A549 treated with CpdA at 1 μM for 4 hours (cell line): ENCODE measurements around the gene SLC1A3. TPM values are rescaled to one million over a fixed set of nuclear protein-coding genes. Genes with fewer than 3 reads are reported as not detected.

Source experiments
- total RNA-seq: library from RNA; stranded (reverse); fragments of 200-300 nt; extraction: Qiagen RNA extraction; gene quantifications from 5 replicates; pipeline ENCODE4 v1.2.3, GENCODE V29; 2022; ENCODE audit warnings: low read depth

The SLC1A3 gene
- not detected in 5 replicates for total RNA-seq

DNA sequence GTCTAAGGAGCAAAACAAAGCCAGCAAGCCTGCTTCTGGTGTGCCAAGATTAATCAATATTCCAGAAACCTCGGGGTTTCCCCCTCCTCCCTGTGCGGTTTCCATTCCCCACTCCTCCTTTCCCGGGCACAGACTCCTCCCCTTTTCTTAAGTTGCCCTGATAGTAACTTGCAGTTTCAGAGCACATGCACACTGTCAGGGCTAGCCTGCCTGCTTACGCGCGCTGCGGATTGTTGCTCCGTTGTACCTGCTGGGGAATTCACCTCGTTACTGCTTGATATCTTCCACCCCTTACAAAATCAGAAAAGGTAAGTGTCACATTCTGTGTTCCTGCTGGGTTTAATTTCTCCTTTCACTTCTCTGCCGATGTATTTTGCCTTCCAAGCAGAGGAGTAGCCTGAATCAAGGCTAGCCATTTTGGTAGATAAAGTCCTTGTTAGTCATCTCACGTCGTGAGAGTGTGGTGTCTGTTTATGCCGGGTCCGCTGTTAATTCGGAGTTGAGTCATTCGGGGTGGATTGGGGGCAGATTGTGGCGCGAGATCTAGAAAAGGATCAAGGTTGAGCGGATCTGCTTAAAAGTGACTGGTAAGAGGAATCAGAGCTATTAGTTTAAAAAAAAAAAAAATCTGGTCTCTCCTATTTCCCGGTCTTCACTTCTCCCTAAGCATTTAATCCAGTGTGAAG is at the start of gene SLC1A3:
Gene SLC1A3, plus strand, starts transcription at position 179 of the 686 bp plus-strand sequence. CDS start 1,818 bp downstream, outside the sequence.

